Suprapubic skin (tissue), 4 donors: ENCODE data around the gene TBC1D1. TPM values are rescaled to one million over a fixed set of nuclear protein-coding genes. Genes with fewer than 3 reads are reported as not detected.

Experiments
- DNase-seq, 2 donors: peaks; one replicate each; pipeline ENCODE4 v3.0.0-alpha.2; 2019; ENCODE audit warnings: low spot score in 2 of 2
- H3K27ac ChIP-seq: fragments of 200-600 bp; sonication (generic); one replicate; pipeline ENCODE4 v1.5.1; 2019
- H3K27me3 ChIP-seq: fragments of 200-600 bp; sonication (generic); one replicate; pipeline ENCODE4 v1.5.1; 2019
- H3K36me3 ChIP-seq: fragments of 200-600 bp; sonication (generic); one replicate; pipeline ENCODE4 v1.5.1; 2019
- H3K4me1 ChIP-seq: fragments of 200-600 bp; sonication (generic); one replicate; pipeline ENCODE4 v1.5.1; 2019
- H3K4me3 ChIP-seq: fragments of 200-600 bp; sonication (generic); one replicate; pipeline ENCODE4 v1.5.1; 2019; ENCODE audit warnings: mild to moderate bottlenecking
- H3K9me3 ChIP-seq: fragments of 200-600 bp; sonication (generic); one replicate; pipeline ENCODE4 v1.5.1; 2019
- CTCF ChIP-seq, 2 donors: fragments of 200-600 bp in 1 of 2; fragments of 450-650 bp in 1 of 2; sonication (generic) in 1 of 2; IDR thresholded peaks; one replicate each; pipeline ENCODE4 v1.5.1; 2016 to 2019; ENCODE audit warnings: antibody characterized with exemption in 2 of 2, mild to moderate bottlenecking in 1 of 2, moderate library complexity in 1 of 2
- EP300 ChIP-seq: sonication (generic); formaldehyde crosslinking; IDR thresholded peaks from one replicate; pipeline ENCODE4 v1.6.1; 2017; ENCODE audit warnings: antibody characterized with exemption
- POLR2A ChIP-seq, 2 donors: fragments of 450-650 bp; IDR thresholded peaks; one replicate each; pipeline ENCODE4 v1.6.1; 2017; ENCODE audit warnings: antibody characterized with exemption in 2 of 2, mild to moderate bottlenecking in 2 of 2, moderate library complexity in 2 of 2
- POLR2AphosphoS5 ChIP-seq, 3 donors: sonication (generic); formaldehyde crosslinking; IDR thresholded peaks; one replicate each; pipeline ENCODE4 v1.6.1; 2017; ENCODE audit warnings: antibody characterized with exemption in 3 of 3
- WGBS: methylation state at CpG from one replicate; pipeline ENCODE4 v1.1.5; 2018; 5-methylcytosine and 5-hydroxymethylcytosine counted together
- total RNA-seq, 4 donors: library from RNA; depleted of rRNA; stranded (reverse); fragments of >200 nt; gene quantifications; one replicate each; pipeline ENCODE4 v1.1.0, GENCODE V29; 2016

TBC1D1 gene
- total RNA-seq, 4 donors from 2014 or later = 16.3 to 32.0 (median 22.2) TPM

GRCh38 chr4:38145741-38146140 lies 254.9 kb downstream of the TBC1D1 start:
- 73% methylated on average over 4 of the region's 4 CpGs for WGBS
- DNase-seq = no peak
- no peaks in the 10 kb centered on the region for H3K9me3 ChIP-seq
- H3K36me3 ChIP-seq = no peaks in the 10 kb centered on the region
- no peak overlapping the region for H3K4me3 ChIP-seq
- H3K27me3 ChIP-seq = no peaks in the 10 kb centered on the region
- H3K4me1 ChIP-seq = peaks cover 8% of the 10 kb centered on the region
- H3K27ac ChIP-seq = no peak overlapping the region
- no peak for TF ChIP-seq POLR2AphosphoS5 (IDR thresholded peaks at IDR 0.05)
- TF ChIP-seq EP300 = no peak
- TF ChIP-seq POLR2A (IDR thresholded peaks at IDR 0.05) = no peak
- TF ChIP-seq CTCF (IDR thresholded peaks at IDR 0.05) = no peak

- 73% methylated on average over 2 of the region's 2 CpGs for WGBS
- DNase-seq = peak in 1 of 2 donors; percentile 16
- H3K9me3 ChIP-seq = no peaks in the 10 kb centered on the region
- no peaks in the 10 kb centered on the region for H3K36me3 ChIP-seq
- no peak overlapping the region for H3K4me3 ChIP-seq
- H3K4me1 ChIP-seq = peaks cover 8% of the 10 kb centered on the region
- no peak overlapping the region for H3K27ac ChIP-seq
- no peaks in the 10 kb centered on the region for H3K27me3 ChIP-seq
- TF ChIP-seq POLR2A (IDR thresholded peaks at IDR 0.05) = no peak
- TF ChIP-seq CTCF (IDR thresholded peaks at IDR 0.05) = no peak
- no peak for TF ChIP-seq EP300
- no peak for TF ChIP-seq POLR2AphosphoS5 (IDR thresholded peaks at IDR 0.05)
Measured at GRCh38 chr4:38146383-38146782, 255.5 kb downstream of the TBC1D1 start.

GRCh38 chr4:38149472-38149996 lies 258.6 kb downstream of the TBC1D1 start:
- Histone ChIP-seq H3K9me3 (no peaks in the 10 kb centered on the region), H3K4me3 (no peak overlapping the region), H3K36me3 (no peaks in the 10 kb centered on the region), H3K27me3 (no peaks in the 10 kb centered on the region), H3K27ac (no peak overlapping the region), H3K4me1 (peaks cover 12% of the 10 kb centered on the region)
- no peak for TF ChIP-seq POLR2AphosphoS5 (IDR thresholded peaks at IDR 0.05)
- no peak for TF ChIP-seq CTCF (IDR thresholded peaks at IDR 0.05)
- TF ChIP-seq POLR2A (IDR thresholded peaks at IDR 0.05) = no peak
- no peak for TF ChIP-seq EP300
- peak in 1 of 2 donors; percentile 6 for DNase-seq

GRCh38 chr4:38149997-38150671 lies 259.2 kb downstream of the TBC1D1 start:
- peak in 1 of 2 donors; percentile 21 for DNase-seq
- Histone ChIP-seq H3K4me1 (peaks cover 15% of the 10 kb centered on the region), H3K36me3 (no peaks in the 10 kb centered on the region), H3K27ac (no peak overlapping the region), H3K4me3 (no peak overlapping the region), H3K9me3 (no peaks in the 10 kb centered on the region), H3K27me3 (no peaks in the 10 kb centered on the region)
- WGBS = 64% methylated on average over 8 of the region's 8 CpGs
- TF ChIP-seq POLR2AphosphoS5 (IDR thresholded peaks at IDR 0.05) (no peak), EP300 (no peak), POLR2A (IDR thresholded peaks at IDR 0.05) (no peak), CTCF (IDR thresholded peaks at IDR 0.05) (no peak)

GRCh38 chr4:38150766-38151165 lies 259.9 kb downstream of the TBC1D1 start:
- no peak overlapping the region for H3K27ac ChIP-seq

More at GRCh38 chr4:38150766-38151165, 259.9 kb downstream of the TBC1D1 start:
- Histone ChIP-seq H3K4me1 (peaks cover 18% of the 10 kb centered on the region), H3K4me3 (no peak overlapping the region), H3K36me3 (no peaks in the 10 kb centered on the region), H3K9me3 (no peaks in the 10 kb centered on the region), H3K27me3 (no peaks in the 10 kb centered on the region)
- 69% methylated on average over 5 of the region's 5 CpGs for whole genome bisulfite sequencing
- TF ChIP-seq POLR2A (IDR thresholded peaks at IDR 0.05) = no peak
- no peak for TF ChIP-seq POLR2AphosphoS5 (IDR thresholded peaks at IDR 0.05)
- TF ChIP-seq EP300 = no peak
- TF ChIP-seq CTCF (IDR thresholded peaks at IDR 0.05) = no peak
- peak in 1 of 2 donors; percentile 29 for DNase-seq
